Aorta (tissue), 5 donors: Measurements from ENCODE around the gene HSPG2. TPM values are rescaled to one million over a fixed set of nuclear protein-coding genes. Genes with fewer than 3 reads are reported as not detected.
"Not testable (repeated sequence)": the region's sequence is repeated elsewhere in the genome, so short reads cannot be mapped to it uniquely, and the experiment has no call there.

ENCODE experiments used
- ATAC-seq: fragments of 200-7000 bp; cut with Tn5 transposase; one replicate; pipeline ENCODE4 v1.9.1; 2022; ENCODE audit warnings: moderate library complexity; ENCODE audit not compliant: low FRiP score
- DNase-seq, 2 donors: peaks; one replicate each; pipeline ENCODE4 v3.0.0-alpha.2; 2020
- H3K27ac ChIP-seq, 2 donors: one replicate each; pipeline ENCODE4 v1.5.1; 2013; ENCODE audit warnings: low read length in 2 of 2, mild to moderate bottlenecking in 2 of 2, moderate library complexity in 2 of 2, control low read depth in 1 of 2, inconsistent platforms in 1 of 2, low read depth in 1 of 2
- H3K27me3 ChIP-seq, 2 donors: one replicate each; pipeline ENCODE4 v1.6.1; 2013; ENCODE audit warnings: control low read depth in 1 of 2, low read length in 1 of 2, mild to moderate bottlenecking in 1 of 2, moderate library complexity in 1 of 2; ENCODE audit not compliant: insufficient read depth in 2 of 2, control insufficient read depth in 1 of 2
- H3K36me3 ChIP-seq, 2 donors: one replicate each; pipeline ENCODE4 v1.6.1; 2013; ENCODE audit warnings: control low read depth in 1 of 2, low read length in 1 of 2, mild to moderate bottlenecking in 1 of 2; ENCODE audit not compliant: insufficient read depth in 2 of 2, control insufficient read depth in 1 of 2
- H3K4me1 ChIP-seq, 2 donors: one replicate each; pipeline ENCODE4 v1.6.1; 2013; ENCODE audit warnings: low read length in 2 of 2, control low read depth in 1 of 2, mild to moderate bottlenecking in 1 of 2, moderate library complexity in 1 of 2; ENCODE audit not compliant: insufficient read depth in 2 of 2, control insufficient read depth in 1 of 2
- H3K4me3 ChIP-seq, 2 donors: one replicate each; pipeline ENCODE4 v1.5.1; 2013; ENCODE audit warnings: low read length in 2 of 2, control low read depth in 1 of 2, mild to moderate bottlenecking in 1 of 2
- H3K9me3 ChIP-seq: one replicate; pipeline ENCODE4 v1.6.1; 2013; ENCODE audit warnings: mild to moderate bottlenecking, low read length; ENCODE audit not compliant: control insufficient read depth
- WGBS, 2 donors: extraction: QIAGEN DNeasy Blood & Tissue Kit; methylation state at CpG; one replicate each; pipeline ENCODE4 v1.1.7; 2013; 5-methylcytosine and 5-hydroxymethylcytosine counted together
- intact Hi-C, 2 donors: fragments of 100-400 bp; cut with DNase I; formaldehyde crosslinking; loops; one replicate each; pipeline versions ENCODE4 v1.14.2 to v1.15.0; 2022
- polyA plus RNA-seq, 2 donors: library from polyadenylated mRNA; stranded (reverse); fragments of 200-250 nt; gene quantifications; one replicate each; pipeline ENCODE4 v1.2.3, GENCODE V29; 2013
- total RNA-seq, 2 donors: library from RNA; stranded (reverse); fragmentation: NEBNext Ultra II Directional; extraction: Animal tissue kit (Norgen Biotek cat#: 25700); gene quantifications; one replicate each; pipeline ENCODE4 v1.2.1, GENCODE V29; 2021
- donor health status: healthy with polysubstance abuse.
- donor health status: Bipolar disorder and iron deficiency.
- donor health status: DM: no; HTN: no; CAD: no.
- donor health status: DM: no; HTN: no; CAD: no.
- donor health status: DM: yes; HTN: yes; CAD: no.

HSPG2 gene
- total and polyA plus RNA-seq, 4 donors, result 49.1 to 1,205 (median 568) TPM

DNA sequence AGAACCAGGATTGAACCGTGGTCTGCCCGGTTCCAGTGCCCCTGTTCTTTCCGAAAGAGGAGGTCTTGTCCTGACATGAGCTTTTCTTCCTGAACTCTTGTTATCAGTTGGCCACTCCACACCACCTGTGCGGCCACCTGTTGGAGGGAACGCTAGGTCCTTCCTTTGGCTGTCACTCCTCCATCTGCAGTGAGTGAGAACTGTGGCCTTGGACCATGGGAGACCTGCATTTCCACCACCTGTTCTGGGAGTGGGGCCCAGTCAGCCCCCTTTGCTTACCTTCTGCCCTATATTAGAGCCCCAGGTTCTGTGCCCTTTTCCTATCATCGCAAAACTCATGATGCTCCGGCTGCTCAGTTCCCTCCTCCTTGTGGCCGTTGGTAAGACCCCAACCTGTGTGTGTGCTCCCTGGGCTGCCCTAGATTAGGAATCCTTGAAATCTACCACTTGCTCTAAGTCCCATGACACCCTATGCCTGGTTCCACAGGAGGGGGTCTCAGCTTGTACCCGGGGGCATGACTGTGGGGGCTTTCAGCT, 39.7 kb upstream of the HSPG2 start, which contains the start of gene CELA3B:
TSS of gene CELA3B (plus strand) at position 320 of the 537 bp plus-strand sequence. CDS start at position 338, 18 bp downstream.
- H3K27ac ChIP-seq, H3K36me3 ChIP-seq, H3K27me3 ChIP-seq, H3K4me1 ChIP-seq, intact Hi-C loops, H3K4me3 ChIP-seq, ATAC-seq, H3K9me3 ChIP-seq: not testable (repeated sequence)
- 89 to 91% methylated on average over 6 to 9 of the region's 9 CpGs for WGBS, 2 donors
- peak in 1 of 2 donors; percentile 45 for DNase-seq

DNA sequence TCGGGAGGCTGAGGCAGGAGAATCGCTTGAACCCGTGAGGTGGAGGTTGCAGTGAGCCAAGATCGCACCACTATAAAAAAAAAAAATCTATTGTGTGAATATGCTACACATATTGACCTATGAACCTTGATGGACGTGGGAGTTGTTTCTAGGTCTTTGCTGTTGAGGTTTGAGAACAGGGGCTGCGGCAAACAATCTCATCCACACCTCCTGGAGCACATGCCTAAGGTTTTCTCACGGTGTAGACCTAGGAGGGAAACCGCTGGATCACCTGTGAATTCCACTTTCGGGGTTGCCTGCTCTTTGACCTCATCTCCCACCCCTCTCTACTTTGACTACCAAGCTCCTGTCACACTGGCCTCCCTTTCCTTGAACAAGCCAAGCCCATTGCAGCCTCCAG, 38.2 kb upstream of the HSPG2 start:
- H3K36me3 ChIP-seq, H3K9me3 ChIP-seq, H3K27ac ChIP-seq, ATAC-seq, intact Hi-C loops, DNase-seq, H3K4me1 ChIP-seq, H3K4me3 ChIP-seq, H3K27me3 ChIP-seq: not testable (repeated sequence)
- 93 to 94% methylated on average over 9 of the region's 9 CpGs for WGBS, 2 donors

DNA sequence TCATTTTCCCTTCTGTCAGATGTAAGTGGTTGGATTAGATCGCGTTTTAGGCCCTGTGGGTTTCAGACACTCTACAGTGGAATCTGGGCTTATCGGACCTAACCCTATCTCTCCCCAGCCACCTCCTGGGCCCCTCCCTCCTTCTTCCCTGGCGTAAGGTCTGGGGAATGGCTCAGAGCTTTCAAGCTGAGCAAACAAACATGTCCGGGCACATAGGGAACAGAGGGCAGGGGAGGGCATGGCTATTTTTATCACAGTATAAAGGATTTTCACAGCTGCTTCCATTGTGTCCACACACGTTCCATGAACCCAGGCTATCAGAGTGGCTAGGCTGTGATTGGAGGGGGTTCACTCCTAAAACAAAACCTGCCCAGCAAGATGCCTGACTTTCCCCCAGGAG, 37.6 kb upstream of the HSPG2 start:
- H3K4me1 ChIP-seq, H3K4me3 ChIP-seq, H3K27me3 ChIP-seq, DNase-seq, H3K36me3 ChIP-seq, intact Hi-C loops, H3K27ac ChIP-seq, H3K9me3 ChIP-seq: not testable (repeated sequence)
- 16 to 17% methylated on average over 4 to 6 of the region's 6 CpGs for WGBS, 2 donors
- ATAC-seq, result peak; percentile 59

DNA sequence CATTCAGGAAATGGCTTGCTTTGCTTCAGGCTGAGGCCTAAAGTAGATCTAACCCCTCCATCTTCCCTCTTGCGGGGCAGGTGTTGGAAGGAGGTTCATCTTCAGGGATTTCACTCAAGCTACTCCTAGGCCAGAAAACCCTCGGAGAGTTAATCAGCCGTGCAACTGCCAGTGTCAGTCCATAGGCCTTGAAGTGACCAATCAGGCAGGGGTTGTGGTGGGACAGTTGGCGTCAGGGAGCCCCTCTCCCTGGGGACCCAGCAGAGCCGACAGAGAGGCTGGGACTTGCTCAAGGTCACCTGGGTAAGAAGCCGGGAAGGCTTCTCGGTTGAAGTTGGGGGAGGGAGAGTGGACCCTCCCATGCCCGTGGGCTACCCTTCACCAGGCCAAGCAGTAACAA, 36.8 kb upstream of the HSPG2 start:
- ATAC-seq, DNase-seq, H3K4me1 ChIP-seq, H3K27me3 ChIP-seq, H3K36me3 ChIP-seq, H3K9me3 ChIP-seq, H3K27ac ChIP-seq, intact Hi-C loops, H3K4me3 ChIP-seq: not testable (repeated sequence)
- WGBS, 2 donors, result 85 to 93% methylated on average over 7 to 8 of the region's 8 CpGs

DNA sequence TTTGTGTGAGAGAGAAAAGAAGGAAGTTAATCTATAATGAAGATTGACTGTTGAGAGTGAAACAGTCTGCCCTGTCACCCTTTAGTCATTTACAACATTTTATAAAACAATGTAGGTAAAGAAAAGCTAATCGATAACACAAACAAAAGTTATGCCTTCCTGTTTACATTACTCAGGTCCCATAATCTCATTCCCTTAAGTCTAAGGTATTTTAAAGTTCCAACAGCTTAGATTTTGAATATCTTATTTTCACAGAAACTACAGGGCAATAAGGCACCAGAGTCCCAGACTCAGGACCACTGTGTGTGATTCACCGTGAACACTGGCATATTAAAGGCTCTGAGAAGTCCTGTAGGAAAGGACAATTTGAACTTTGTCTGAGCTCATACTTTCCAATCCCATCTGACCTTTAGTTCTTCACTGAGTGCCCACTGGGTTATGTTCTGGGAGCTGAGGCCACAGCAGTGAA, 35.9 kb upstream of the HSPG2 start:
- intact Hi-C loops, H3K27me3 ChIP-seq, H3K4me3 ChIP-seq, H3K4me1 ChIP-seq, DNase-seq, H3K27ac ChIP-seq, H3K9me3 ChIP-seq, H3K36me3 ChIP-seq, ATAC-seq: not testable (repeated sequence)
- WGBS, 2 donors, result 66 to 67% methylated on average over 2 of the region's 2 CpGs

DNA sequence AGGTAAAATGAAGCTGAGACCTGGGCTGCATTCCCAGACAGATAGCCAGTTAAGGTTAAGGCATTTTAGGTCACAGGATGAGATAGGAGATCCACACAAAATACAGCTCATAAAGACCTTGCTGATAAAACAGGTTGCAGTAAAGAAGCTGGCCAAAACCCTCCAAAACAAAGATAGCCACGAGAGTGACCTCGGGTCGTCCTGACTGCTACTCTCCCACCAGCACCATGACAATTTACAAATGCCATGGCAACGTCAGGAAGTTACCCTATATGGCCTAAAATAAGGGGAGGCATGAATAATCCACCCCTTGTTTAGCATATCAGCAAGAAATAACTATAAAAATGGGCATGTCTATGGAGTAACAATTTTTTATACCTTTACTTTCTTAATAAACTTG, 33.4 kb upstream of the HSPG2 start:
- H3K27me3 ChIP-seq, ATAC-seq, H3K27ac ChIP-seq, H3K9me3 ChIP-seq, H3K36me3 ChIP-seq, DNase-seq, H3K4me3 ChIP-seq, intact Hi-C loops, H3K4me1 ChIP-seq: not testable (repeated sequence)
- WGBS, 2 donors, result 65 to 67% methylated on average over 4 of the region's 4 CpGs

DNA sequence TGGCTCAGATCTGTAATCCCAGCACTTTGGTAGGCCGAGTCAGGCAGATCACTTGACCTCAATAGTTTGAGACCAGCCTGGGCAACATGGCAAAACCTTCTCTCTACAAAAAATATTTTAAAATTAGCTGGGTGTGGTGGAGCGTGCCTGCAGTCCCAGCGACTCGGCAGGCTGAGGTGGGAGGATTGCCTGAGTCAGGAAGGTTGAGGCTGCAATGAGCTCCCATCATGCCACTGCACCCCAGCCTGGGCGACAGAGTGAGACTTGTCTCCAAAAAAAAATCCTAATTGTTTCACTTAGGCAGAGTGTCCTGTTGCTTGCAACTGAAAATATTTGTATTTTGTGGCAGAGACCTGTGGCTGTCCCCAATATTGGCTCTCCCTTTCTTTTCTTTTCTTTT, 32.0 kb upstream of the HSPG2 start:
- intact Hi-C loops, H3K36me3 ChIP-seq, H3K4me3 ChIP-seq, H3K27ac ChIP-seq, H3K9me3 ChIP-seq, H3K27me3 ChIP-seq, H3K4me1 ChIP-seq, ATAC-seq: not testable (repeated sequence)
- WGBS, 2 donors, result 79% methylated on average over 5 of the region's 5 CpGs
- DNase-seq, result peak in 1 of 2 donors; percentile 41

DNA sequence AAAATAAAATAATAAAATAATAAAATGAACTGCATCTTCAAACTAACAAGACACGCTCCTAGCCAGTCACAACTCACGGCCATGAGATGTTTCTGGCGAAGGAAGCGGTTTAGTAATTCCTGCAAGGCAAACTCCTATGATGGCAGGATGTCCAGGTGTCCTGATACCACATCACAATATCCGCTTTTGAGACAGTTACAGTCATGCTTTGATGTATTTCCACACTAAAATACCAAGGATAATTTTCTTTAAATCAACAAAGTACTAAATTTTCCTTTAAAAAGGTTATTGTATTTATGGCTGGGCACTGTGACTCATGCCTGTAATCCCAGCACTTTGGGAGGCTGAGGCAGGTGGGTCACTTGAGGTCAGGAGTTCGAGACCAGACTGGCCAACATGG, 30.1 kb upstream of the HSPG2 start:
- H3K9me3 ChIP-seq, H3K4me1 ChIP-seq, ATAC-seq, DNase-seq, H3K27ac ChIP-seq, H3K4me3 ChIP-seq, intact Hi-C loops, H3K27me3 ChIP-seq, H3K36me3 ChIP-seq: not testable (repeated sequence)
- 89 to 92% methylated on average over 6 of the region's 6 CpGs for WGBS, 2 donors

DNA sequence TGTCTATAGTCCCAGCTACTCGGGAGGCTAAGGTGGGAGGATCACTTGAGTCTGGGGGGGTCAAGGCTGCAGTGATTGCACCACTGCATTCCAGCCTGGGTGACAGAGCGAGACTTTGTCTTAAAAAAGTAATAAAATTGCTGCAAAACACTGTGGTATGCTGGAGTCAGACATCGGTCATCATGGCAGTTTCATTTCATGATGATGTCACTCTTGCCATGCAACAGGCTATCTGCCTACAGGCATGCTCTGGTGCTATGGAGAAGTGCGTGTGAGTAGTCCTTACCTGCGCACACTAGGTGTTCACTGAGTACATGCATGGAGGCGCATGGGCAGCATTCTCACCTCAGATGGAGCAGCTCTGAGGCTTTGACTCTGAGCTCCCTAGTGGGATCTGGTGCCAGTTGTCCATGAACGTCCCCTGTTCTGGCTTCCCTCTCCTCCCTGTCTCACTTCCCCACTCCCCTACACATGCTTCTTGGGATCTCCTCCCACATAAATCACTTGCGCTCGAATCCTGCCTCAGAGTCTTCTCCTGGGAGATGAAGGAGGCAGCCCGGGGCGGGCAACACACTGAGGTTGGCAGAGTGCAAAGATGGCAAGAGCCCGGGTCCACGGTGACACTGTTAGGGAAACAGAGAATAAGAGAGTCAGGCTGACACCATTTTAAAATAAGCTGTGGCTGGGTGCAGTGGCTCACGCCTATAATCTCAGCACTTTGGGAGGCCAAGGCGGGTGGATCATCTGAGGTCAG, 29.3 kb upstream of the HSPG2 start:
- Histone ChIP-seq H3K4me3 (no peak overlapping the region), H3K27ac (no peak overlapping the region), H3K9me3 (no peaks in the 10 kb centered on the region), H3K36me3 (no peaks in the 10 kb centered on the region), H3K27me3 (no peaks in the 10 kb centered on the region), H3K4me1 (no peaks in the 10 kb centered on the region)
- ATAC-seq (no peak), DNase-seq (peak in 1 of 2 donors; percentile 57)
- 79 to 84% methylated on average over 15 of the region's 15 CpGs for WGBS, 2 donors
- intact Hi-C loops, result no loop called here
